GM21717 (cell line): ENCODE measurements around the gene GABARAPL2.
"Not testable (repeated sequence)": the region's sequence is repeated elsewhere in the genome, so short reads cannot be mapped to it uniquely, and the experiment has no call there.

Experiments used
- ATAC-seq: cut with Tn5 transposase; IDR thresholded peaks from one replicate; pipeline ENCODE4 v1.9.1; 2021; ENCODE audit warnings: mild to moderate bottlenecking, moderate library complexity; ENCODE audit not compliant: unreplicated experiment

The GABARAPL2 gene

GRCh38 chr16:75566040-75566757 lies at the start of gene GABARAPL2:
Gene GABARAPL2 (plus strand): TSS chr16:75566379. CDS start chr16:75566487, 108 bp downstream.
- peak; percentile 69 for ATAC-seq

DNA sequence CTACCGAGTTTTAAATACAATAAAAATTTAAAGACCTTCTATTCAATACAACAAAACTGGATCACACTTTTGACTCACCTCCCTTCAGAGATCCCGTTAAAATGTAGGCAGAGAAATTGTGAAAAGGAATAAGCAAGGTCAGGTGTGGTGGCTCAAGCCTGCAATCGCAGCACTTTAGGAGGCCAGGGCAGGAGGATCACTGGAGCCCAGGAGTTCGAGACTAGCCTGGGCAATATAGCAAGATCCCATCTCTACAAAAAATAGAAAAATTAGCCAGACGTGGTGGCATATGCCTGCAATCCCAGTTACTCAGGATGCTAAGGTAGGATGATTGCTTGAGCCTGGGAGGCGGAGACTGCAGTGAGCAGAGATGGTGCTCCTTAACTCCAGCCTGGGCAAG lies 47.0 kb upstream of the GABARAPL2 start:
- ATAC-seq: no peak

DNA sequence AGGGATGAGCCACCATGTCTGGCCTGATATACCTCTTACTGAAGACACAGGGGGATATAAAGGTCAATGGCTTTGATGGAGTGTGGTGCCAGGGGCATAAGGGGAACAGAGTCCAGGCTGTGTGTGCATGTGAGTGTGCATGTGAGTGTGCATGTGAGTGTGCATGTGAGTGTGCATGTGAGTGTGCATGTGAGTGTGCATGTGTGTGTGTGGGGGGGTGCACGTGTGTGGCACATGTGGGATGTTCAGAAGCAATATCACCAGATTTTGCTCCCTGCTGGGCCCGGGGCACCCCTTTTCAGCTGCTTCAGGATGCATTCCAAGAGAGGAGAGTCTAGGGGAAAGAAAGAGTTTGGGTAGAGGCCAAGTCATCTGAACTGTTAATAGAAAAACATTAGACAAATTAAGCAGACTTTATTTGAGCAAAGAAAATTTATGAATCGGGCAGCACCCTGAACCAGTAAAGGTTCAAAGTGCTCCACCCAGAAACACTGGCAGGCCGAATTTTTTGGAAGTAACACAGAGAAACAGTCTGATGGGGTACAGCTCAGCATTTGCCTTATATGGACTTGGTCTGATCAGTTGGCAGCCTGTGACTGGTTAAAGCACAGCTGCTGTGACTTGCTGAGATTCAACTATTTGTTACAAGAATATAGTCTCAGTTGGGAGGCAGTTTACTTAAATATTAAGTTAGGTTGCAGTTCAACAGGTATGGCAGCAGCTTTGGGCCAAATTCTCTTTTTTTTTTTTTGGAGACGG lies 40.0 kb upstream of the GABARAPL2 start:
- no peak for ATAC-seq

DNA sequence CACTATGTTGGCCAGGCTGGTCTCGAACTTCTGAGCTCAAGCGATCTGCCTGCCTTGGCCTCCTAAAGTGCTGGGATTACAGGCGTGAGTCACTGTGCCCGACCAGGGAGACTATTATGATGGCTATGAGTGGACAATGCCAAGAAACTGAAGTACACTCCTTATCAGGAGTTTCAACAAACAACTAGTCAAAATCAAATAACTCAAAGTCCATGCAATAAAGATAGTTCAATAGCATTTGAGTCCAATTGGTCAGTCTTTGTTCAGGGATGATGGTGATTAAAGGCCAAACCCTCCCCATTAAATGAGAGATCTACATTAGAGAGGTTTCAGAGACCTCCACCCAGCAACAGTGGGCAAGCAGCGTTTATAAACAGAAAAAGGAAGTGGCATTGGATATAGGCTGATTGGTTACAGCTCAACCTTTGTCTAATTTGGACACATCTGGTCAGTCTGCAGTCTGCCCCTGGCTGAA lies 38.3 kb upstream of the GABARAPL2 start:
- no peak for ATAC-seq

- ATAC-seq: no peak
Measured at GRCh38 chr16:75529056-75529905, 36.9 kb upstream of the GABARAPL2 start.

DNA sequence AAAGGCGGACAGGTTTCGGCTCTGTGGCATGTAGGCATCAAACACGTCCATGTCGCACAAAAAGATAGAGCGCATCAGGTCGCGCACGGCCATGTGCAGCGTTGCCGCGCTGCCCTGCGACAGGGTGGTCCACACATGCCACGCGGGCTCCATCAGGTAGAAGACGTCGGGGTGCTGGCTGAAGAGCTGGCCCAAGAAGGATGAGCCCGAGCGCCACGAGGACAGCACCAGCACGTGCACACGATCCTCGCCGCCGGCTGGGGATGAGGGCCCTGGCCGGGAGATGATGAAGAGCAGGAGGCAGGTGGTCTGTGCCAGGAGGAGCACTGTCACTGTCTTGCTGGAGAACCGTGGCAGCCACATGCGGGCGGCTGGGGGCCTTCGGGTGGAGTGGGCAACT lies 36.2 kb upstream of the GABARAPL2 start:
- no peak for ATAC-seq

DNA sequence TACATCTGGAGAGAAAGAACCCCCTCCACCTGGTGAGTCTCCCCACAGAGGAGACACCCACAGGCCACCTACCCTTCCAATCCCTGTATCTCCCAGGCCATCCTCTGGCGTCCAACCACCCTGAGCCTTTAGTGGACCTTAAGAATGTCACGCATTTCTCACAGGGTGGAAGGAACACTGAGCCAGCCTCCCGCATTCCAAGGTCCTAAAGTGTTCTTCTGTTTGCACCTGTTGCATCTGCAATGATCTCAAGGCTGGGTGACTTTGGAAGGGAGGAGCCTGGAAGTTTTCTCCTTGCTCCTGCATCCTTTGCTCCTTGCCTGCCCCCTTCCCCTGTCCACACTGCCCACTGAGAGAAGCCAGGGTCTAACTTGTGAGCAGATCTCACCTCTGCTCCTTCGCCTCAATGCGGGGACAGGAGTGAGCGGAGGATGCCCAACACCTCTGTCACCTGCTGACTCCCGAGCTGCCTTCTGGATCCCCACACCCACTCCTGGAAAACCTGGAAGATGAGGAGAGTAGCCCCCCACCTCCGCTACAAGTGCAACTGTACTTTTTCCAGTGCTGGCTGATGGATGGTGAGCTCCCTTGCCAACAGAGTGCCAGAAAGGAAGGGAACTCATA lies 33.9 kb upstream of the GABARAPL2 start:
- no peak for ATAC-seq

DNA sequence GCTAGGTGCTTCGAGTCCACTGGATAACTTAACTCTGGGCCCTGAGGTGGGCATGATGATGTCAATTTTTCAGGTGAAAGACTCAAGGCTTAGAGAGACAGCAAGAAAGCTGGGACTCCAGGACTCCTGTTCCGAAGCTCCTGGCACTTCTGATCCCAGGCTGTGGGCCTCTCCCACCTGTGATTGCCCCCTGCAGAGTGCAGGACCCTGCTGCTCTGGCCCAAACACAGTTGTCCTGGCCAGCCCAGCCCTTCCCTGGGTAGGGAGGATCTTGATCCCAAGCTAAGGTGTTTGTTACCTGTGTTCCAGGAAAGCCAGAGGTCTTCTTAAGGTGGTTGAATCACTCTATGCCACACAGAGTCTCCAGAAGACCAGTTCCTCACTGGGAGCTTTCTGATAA lies 33.4 kb upstream of the GABARAPL2 start:
- ATAC-seq: no peak

DNA sequence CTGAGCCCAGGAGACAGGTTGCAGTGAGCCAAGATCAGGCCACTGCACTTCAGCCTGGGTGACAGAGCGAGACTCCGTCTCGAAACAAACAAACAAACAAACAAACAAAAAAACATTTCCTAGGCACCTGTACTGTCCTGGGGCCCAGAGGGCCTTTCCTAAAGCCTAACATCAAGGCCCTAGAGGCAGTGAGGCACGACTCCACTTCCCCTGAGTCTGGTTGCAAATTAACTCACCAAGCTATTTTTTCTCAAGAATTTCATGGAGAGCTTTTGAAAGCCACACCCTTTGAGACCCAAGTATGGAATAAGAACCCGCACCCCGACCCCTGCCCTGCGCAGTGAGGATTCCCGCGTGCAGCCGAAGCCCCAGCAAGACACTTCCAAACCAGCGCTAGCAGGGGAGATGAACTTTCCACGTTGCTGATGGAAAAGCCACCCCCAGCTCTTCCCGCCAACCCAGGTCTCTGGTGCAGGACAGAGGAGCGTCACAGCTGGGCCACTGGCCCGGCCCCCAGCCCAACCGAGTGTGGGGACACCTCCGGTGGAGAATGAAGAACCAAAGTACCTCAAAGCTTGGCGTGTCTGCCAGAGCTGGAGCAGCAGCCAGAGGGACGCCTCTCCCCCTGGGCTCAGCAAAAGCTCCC lies 31.5 kb upstream of the GABARAPL2 start:
- ATAC-seq: no peak

DNA sequence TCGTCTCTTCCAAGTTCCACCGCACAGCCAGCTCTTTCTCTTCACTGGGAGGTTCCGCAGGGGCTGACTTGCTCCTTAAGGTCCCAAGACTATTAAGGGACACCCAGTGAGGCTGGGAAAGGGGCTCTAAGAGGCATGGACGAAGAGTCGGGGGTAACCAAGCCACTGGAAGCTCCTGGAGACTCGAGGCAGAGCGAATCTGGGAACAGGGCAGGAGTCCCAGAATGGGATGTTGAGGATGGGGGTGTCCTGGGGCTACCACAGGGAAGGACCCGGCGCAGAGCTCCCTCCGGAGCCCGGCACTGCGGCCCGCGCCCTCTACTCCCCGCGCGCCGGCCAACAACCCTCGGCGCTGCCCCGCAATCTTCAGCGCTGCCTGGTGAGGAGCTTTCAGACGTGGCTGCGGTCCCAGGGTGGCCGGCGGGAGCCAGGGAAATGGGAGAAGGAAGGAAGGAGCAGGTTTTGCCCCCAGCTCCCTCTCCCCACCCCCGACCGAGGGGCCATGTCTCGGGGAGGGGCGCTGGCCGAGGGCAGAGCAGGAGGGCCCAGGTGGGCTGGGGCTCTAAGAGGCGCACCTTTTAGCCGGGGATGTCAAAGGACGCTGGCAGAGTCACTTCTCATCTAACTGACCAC lies 30.9 kb upstream of the GABARAPL2 start:
- ATAC-seq: no peak

DNA sequence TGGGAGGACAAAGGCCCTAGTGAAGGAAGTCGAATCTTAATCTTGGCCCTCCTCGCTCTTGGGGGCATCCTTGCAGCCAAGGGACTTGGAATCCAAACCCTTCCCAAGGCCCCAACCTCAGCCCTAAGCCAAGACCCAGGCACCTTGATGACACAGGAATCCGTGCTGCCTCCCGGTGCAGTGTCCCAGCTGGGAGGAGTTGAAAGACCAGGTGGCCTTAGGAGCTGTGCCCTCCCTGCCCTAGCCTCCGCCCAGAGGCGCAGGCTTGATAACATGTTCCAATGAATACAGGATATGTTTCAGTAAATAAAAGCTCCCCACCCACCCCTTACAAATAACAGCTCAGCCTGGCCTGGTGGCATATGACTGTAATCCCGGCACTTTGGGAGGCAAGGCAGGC lies 30.3 kb upstream of the GABARAPL2 start, which contains the start of gene CHST5:
CHST5 (minus strand) TSS at position 208 of the 400 bp plus-strand sequence. CDS start 5,724 bp downstream, outside the sequence.
- no peak for ATAC-seq

GRCh38 chr16:75537776-75538175 lies 28.4 kb upstream of the GABARAPL2 start:
- no peak for ATAC-seq

DNA sequence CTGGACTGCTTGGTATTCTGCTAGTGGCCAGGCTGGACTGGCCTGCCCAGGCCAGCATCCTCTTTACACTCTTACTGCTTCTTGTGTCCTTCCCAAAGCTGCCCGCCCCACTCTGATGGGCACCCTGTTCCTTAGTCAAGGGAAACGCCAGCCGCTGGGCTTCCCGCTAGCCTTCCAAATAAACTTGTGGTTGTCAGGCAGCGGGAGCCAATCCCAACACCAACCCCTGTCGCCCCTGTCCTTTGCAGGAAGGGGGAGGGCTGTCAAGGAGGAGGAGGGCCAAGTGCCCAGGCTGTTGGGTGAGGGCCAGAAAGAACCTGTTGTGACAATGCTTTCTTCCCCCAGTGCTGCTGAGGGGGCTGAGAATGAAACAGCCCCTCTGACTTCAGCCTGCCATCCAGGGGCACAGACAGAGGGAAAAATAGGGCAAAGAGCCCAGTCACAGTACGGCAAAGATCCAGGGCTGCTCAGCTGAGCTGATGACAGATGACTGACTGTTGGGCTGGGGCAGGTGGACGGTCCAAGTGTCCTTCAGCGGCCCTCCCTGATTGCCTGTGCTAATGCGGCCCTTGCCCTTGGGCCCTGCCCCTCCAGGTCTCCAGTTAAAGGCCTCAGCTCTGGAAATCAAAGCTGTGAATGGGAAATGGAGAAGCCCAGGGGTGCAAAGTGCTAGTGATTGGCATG lies 27.2 kb upstream of the GABARAPL2 start:
- ATAC-seq: not testable (repeated sequence)

- no peak for ATAC-seq
Measured at GRCh38 chr16:75541236-75541635, 24.9 kb upstream of the GABARAPL2 start.

DNA sequence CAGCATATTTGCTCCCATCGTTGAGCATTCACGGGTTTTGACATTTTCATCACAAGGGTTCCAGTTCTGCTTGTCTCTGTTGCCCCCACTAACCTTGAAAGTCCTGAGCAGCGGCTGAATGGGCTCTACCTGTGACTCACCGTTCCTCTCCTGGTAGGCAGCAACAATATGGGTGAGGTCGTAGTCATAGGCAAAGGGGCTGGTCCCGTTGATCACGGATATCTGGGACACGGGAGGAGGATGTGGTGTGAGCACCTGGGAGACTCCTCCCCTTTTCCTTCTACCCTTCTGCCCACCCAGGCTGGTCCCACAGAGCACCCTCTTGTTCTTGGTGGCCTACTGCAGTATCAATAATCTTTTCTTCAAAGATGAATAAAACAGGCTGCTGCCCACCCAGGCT lies 23.7 kb upstream of the GABARAPL2 start:
- ATAC-seq: not testable (repeated sequence)

DNA sequence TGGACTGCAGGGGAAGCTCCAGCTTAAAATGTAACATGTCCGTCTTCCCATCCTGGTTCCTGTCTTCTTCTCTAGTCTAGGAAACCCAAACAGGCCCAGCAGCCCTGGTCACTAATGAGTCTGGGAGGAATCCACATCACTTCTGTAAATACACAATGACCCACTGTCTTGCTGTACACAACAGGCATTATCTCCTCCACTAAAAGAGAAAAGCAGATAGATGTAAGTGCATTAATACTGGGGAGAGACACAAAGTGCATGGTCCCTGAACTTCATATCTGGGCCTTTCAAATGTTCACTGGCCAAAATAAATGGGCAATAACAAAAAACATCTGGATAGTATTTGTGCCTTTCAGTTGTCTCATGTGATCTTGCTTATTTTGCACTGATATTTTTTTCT lies 20.3 kb upstream of the GABARAPL2 start:
- not testable (repeated sequence) for ATAC-seq

- no peak for ATAC-seq
Measured at GRCh38 chr16:75546293-75546692, 19.9 kb upstream of the GABARAPL2 start.

- not testable (repeated sequence) for ATAC-seq
Measured at GRCh38 chr16:75548456-75548855, 17.7 kb upstream of the GABARAPL2 start.

DNA sequence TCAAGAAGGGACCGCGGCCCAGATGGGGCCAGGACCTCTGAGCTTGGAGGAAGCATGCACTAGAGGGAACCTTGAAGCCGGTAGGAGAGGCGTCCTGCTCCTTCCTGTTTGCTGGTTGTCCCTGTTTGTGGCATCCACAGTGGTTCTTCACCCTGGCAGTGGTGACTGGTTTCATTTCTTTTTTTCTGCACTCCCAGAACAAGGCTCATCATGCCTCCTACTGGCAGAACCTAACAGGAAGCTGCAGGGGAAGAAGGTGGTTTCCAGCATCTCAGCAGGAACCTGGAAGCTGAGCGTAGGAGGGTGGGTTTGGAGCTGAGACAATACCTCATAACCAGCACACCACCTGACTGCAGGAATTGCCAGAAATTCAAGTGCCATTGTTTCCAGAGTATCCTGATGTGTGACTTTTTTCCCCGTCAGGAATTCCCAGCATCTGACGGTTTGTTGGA lies 15.9 kb upstream of the GABARAPL2 start:
- ATAC-seq: peak; percentile 91
